Measurements from ENCODE around the gene IYD.

DNA sequence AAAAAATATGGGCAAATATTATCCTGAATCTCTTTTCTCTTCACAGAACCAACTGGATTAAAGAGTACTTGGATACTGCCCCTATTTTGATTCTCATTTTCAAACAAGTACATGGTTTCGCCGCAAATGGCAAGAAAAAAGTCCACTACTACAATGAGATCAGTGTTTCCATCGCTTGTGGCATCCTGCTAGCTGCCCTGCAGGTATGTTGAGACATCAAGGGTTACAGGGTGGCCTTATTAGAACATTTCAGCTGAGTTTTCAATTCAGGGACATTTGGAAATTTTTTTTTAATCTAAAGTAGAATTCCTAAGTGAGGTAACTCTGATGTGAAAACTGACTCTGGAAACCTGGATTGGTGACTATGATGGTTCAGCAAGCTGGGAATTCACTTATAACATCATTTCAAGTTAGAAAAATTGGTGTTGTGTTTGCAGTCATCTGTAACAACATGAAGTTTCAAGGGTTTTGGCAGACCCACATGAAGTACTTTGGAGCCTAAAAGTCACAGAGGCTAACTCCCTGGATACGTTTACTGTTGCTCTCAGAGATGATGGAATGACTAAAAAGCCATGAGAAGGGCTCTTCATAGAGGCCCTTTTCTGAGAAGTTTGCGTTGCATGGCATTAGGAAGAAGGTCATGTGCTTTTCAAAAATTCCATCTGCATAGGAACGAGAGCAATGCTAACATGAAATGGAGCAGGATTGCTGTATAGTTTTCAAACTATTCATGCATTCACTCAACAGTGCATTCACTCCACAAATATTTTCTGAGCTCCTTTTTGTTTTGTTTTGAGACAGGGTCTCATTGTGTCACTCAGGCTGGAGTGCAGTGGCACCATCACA is 25.5 kb downstream of the IYD start:
- TF ChIP-seq ZNF555 (tag by site-specific recombination; conservative IDR thresholded peaks at IDR 0.05) (no peak), KLF10 (tag by site-specific recombination; IDR thresholded peaks at IDR 0.05) (no peak)
- TF ChIP-seq, protein P1, sequence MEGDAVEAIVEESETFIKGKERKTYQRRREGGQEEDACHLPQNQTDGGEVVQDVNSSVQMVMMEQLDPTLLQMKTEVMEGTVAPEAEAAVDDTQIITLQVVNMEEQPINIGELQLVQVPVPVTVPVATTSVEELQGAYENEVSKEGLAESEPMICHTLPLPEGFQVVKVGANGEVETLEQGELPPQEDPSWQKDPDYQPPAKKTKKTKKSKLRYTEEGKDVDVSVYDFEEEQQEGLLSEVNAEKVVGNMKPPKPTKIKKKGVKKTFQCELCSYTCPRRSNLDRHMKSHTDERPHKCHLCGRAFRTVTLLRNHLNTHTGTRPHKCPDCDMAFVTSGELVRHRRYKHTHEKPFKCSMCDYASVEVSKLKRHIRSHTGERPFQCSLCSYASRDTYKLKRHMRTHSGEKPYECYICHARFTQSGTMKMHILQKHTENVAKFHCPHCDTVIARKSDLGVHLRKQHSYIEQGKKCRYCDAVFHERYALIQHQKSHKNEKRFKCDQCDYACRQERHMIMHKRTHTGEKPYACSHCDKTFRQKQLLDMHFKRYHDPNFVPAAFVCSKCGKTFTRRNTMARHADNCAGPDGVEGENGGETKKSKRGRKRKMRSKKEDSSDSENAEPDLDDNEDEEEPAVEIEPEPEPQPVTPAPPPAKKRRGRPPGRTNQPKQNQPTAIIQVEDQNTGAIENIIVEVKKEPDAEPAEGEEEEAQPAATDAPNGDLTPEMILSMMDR (tag by site-specific recombination; IDR thresholded peaks at IDR 0.05), result no peak
- TF ChIP-seq, protein P2, sequence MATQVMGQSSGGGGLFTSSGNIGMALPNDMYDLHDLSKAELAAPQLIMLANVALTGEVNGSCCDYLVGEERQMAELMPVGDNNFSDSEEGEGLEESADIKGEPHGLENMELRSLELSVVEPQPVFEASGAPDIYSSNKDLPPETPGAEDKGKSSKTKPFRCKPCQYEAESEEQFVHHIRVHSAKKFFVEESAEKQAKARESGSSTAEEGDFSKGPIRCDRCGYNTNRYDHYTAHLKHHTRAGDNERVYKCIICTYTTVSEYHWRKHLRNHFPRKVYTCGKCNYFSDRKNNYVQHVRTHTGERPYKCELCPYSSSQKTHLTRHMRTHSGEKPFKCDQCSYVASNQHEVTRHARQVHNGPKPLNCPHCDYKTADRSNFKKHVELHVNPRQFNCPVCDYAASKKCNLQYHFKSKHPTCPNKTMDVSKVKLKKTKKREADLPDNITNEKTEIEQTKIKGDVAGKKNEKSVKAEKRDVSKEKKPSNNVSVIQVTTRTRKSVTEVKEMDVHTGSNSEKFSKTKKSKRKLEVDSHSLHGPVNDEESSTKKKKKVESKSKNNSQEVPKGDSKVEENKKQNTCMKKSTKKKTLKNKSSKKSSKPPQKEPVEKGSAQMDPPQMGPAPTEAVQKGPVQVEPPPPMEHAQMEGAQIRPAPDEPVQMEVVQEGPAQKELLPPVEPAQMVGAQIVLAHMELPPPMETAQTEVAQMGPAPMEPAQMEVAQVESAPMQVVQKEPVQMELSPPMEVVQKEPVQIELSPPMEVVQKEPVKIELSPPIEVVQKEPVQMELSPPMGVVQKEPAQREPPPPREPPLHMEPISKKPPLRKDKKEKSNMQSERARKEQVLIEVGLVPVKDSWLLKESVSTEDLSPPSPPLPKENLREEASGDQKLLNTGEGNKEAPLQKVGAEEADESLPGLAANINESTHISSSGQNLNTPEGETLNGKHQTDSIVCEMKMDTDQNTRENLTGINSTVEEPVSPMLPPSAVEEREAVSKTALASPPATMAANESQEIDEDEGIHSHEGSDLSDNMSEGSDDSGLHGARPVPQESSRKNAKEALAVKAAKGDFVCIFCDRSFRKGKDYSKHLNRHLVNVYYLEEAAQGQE (tag by site-specific recombination; IDR thresholded peaks at IDR 0.05), result no peak

All from HEK293 (cell line).